Measurements from ENCODE around the gene TARBP2. TPM values are rescaled to one million over a fixed set of nuclear protein-coding genes. Genes with fewer than 3 reads are reported as not detected.
A peak's percentile ranks its signal among the peaks of the same experiment; 100 is the strongest.

TARBP2 gene
- total and polyA plus RNA-seq, 2 experiments from 2014 or later: 58.3 to 79.8 TPM

DNA sequence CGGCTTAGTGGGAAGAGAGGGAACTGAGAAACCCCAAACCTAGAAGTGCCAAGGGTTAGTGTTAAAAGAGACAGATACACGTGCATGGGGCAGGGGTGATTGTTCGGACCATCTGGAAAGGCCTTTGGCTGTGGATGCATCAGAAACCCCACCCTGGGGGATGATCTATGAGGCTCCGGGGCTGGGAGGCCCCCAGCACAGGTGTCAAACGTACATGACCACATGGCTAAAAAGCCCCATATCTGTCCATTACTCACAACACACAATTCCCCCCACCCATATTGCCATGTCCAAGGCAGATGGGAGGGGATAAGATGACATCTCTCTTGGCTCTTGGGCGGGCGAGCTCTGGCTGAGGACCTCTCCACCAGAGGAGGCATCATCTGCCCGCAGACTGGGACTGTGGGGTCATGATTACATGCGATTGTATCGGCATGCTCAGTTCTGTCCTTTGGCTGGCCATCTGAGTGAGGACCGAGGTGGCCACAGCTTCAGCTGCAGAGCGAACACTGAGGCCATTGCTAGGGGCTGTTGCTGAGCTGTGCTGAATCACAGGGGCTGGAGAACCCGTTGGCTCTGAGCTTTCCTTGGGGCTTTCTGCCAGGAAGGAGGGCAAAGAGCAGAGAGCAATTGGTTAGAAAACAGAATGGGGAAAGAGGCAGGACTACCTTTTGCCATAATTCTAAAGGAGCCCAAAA, 15.8 kb downstream of the TARBP2 start:
- H3K36me3 ChIP-seq: peaks cover 58% of the 10 kb centered on the region

DNA sequence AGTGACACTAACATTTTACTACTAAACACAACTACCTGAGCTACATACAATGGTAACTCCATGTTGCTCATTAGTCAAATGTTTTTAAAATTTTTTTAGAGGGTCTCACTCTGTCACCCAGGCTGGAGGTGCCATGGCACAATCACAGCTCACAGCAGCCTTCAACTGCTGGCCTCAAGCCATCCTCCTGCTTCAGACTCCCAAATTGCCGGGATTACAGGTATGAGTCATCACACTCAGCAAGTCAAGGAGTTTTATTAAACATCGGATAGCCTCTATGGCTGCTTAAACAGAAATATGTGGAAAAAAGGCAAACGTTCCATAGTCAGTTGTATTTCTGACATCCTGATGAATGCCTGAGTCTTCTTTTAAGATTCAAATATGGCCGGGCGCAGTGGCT, 17.3 kb downstream of the TARBP2 start:
- no peaks in the 10 kb centered on the region for H3K9me3 ChIP-seq (ENCODE audit: low read depth)
- H3K4me3 ChIP-seq: no peak overlapping the region
- no peaks in the 10 kb centered on the region for H3K4me1 ChIP-seq (ENCODE audit: low read depth)
- TF ChIP-seq, protein P1, sequence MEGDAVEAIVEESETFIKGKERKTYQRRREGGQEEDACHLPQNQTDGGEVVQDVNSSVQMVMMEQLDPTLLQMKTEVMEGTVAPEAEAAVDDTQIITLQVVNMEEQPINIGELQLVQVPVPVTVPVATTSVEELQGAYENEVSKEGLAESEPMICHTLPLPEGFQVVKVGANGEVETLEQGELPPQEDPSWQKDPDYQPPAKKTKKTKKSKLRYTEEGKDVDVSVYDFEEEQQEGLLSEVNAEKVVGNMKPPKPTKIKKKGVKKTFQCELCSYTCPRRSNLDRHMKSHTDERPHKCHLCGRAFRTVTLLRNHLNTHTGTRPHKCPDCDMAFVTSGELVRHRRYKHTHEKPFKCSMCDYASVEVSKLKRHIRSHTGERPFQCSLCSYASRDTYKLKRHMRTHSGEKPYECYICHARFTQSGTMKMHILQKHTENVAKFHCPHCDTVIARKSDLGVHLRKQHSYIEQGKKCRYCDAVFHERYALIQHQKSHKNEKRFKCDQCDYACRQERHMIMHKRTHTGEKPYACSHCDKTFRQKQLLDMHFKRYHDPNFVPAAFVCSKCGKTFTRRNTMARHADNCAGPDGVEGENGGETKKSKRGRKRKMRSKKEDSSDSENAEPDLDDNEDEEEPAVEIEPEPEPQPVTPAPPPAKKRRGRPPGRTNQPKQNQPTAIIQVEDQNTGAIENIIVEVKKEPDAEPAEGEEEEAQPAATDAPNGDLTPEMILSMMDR (IDR thresholded peaks at IDR 0.05; ENCODE audit: low read depth, low read length): no peak
- peaks cover 58% of the 10 kb centered on the region for H3K36me3 ChIP-seq
- H3K27ac ChIP-seq: no peak overlapping the region
- no peaks in the 10 kb centered on the region for H3K27me3 ChIP-seq
- peak in 1 of 2 donors; percentile 28 for DNase-seq (ENCODE audit: low read depth in 1 of 2, low spot score in 1 of 2)

More for the DNA sequence above, 15.8 kb downstream of the TARBP2 start:
- Histone ChIP-seq H3K4me1 (ENCODE audit: low read depth) (no peaks in the 10 kb centered on the region), H3K27ac (no peak overlapping the region), H3K9me3 (ENCODE audit: low read depth) (no peaks in the 10 kb centered on the region), H3K27me3 (no peaks in the 10 kb centered on the region), H3K4me3 (no peak overlapping the region)
- TF ChIP-seq, protein P1 (IDR thresholded peaks at IDR 0.05; ENCODE audit: low read depth, low read length): no peak
- no peak for DNase-seq (ENCODE audit: low read depth in 1 of 2, low spot score in 1 of 2)

DNA sequence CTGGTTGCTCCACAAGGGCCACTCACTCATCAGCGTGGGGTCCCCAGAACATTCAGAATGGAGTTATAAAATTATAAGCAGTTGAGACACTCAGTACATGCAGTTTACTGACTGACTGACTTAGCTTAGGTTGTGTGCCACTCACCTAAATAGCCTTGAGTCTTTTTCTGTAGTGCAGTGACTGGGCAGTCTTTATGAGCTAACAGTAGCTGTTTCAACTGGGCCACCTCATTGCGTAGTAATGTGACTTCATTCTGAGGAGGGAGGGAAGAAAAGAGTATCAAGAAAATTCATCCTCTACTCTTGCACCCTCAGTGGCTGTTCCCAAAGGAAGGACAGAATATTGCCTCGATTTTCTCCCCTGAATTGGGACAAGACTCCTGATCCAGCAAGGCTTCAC, 22.0 kb downstream of the TARBP2 start:
- H3K27ac ChIP-seq: no peak overlapping the region
- H3K36me3 ChIP-seq: peaks cover 49% of the 10 kb centered on the region
- no peak for DNase-seq (ENCODE audit: low read depth in 1 of 2, low spot score in 1 of 2)

DNA sequence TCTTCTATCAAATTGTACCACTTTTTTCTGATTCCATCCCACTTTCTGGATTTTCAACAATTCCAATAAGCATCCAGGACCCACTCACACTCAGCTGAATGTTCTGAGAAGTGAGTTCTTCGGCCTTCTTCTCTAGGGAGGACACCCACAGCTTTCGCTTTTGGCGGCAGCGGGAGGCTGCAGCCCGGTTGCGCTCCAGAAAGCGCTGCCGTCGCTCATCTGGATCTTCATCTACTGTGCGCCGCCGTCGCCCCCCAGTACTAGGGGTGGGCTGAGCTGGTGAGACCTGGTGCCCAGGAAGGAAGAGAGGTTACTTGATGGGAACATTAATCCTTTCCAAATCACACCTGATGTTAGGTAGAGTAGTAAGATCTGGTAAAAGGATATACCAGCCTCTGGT, 23.4 kb downstream of the TARBP2 start:
- H3K4me3 ChIP-seq: no peak overlapping the region
- H3K9me3 ChIP-seq (ENCODE audit: low read depth): no peaks in the 10 kb centered on the region
- no peaks in the 10 kb centered on the region for H3K27me3 ChIP-seq
- TF ChIP-seq, protein P1 (IDR thresholded peaks at IDR 0.05; ENCODE audit: low read depth, low read length): no peak
- DNase-seq (ENCODE audit: low read depth in 1 of 2, low spot score in 1 of 2): no peak
- H3K27ac ChIP-seq: no peak overlapping the region
- H3K4me1 ChIP-seq (ENCODE audit: low read depth): no peaks in the 10 kb centered on the region
- peaks cover 44% of the 10 kb centered on the region for H3K36me3 ChIP-seq

More for the DNA sequence above, 22.0 kb downstream of the TARBP2 start:
- Histone ChIP-seq H3K4me3 (no peak overlapping the region), H3K4me1 (ENCODE audit: low read depth) (no peaks in the 10 kb centered on the region), H3K9me3 (ENCODE audit: low read depth) (no peaks in the 10 kb centered on the region), H3K27me3 (no peaks in the 10 kb centered on the region)
- TF ChIP-seq, protein P1 (IDR thresholded peaks at IDR 0.05; ENCODE audit: low read depth, low read length): no peak

DNA sequence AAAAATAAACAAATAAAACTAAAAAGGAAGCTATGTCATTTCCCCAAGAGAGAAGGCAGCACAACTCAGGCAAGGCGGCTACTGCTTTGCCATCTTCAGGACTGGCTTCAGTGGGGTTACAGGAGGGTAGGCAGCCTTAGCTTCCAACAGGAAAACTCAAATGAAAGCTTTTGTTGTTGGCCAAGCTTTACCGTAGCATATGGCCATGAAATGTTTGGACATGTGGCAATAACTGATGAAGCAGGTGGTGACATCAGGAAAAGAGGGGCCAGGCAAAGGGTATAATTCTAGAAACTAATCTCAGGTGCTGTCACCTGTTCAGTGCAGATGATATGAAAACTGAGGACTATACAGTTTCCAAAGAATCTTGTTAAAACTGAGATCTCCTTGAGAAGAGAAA, 29.0 kb downstream of the TARBP2 start:
- no peak for DNase-seq (ENCODE audit: low read depth in 1 of 2, low spot score in 1 of 2)
- peaks cover 50% of the 10 kb centered on the region for H3K36me3 ChIP-seq
- no peaks in the 10 kb centered on the region for H3K27me3 ChIP-seq
- no peaks in the 10 kb centered on the region for H3K9me3 ChIP-seq (ENCODE audit: low read depth)
- H3K27ac ChIP-seq: no peak overlapping the region
- no peak overlapping the region for H3K4me3 ChIP-seq
- no peaks in the 10 kb centered on the region for H3K4me1 ChIP-seq (ENCODE audit: low read depth)
- TF ChIP-seq, protein P1 (IDR thresholded peaks at IDR 0.05; ENCODE audit: low read depth, low read length): no peak
